SH-SY5Y (cell line): ENCODE measurements around the gene VPS4A.

Experiments
- GATA2 ChIP-seq: IDR thresholded peaks from 2 replicates; pipeline ENCODE4 v1.6.1; 2011; ENCODE audit warnings: mild to moderate bottlenecking, low read depth, low read length
- GATA3 ChIP-seq: IDR thresholded peaks from 2 replicates; pipeline ENCODE4 v1.6.1; 2011; ENCODE audit warnings: low read depth, mild to moderate bottlenecking, low read length, moderate library complexity

The VPS4A gene

DNA sequence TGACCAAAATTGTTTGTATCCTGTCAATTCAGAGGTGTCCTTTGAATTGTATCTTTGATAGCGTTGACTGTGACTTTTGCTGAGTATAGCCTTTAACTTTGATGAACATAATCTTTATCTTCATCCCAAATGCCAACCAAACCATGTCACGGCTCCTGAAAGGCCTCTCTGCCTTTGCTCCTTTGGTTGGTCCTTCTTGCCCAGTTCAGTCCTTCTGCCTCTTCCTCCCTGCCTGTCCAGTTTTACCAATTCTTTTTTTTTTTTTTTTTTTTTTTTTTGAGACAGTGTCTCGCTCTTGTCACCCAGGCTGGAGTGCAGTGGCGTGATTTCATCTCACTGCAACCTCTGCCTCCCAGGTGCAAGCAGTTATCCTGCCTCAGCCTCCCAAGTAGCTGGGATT is 12.9 kb upstream of the VPS4A start:
- TF ChIP-seq GATA2: no peak
- TF ChIP-seq GATA3: no peak

DNA sequence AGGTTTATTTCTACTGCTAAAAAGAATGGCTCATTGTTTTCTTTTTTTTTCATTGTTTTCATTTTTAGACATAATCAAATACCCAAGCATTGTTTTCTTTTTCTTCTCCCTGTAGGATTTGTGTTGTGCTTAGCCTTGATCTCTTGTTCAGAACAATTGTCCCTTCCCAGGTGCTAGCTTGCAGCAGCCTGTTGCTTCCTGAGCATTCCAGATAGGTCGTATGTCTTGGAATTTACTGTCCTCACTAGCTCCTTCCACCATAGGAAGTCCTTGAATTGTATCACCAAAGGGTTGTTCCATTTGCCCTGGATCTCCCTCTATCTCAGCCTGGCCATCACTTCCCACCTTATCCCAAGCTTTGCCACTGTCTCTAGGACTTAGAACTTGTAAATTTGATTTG is 10.0 kb upstream of the VPS4A start:
- TF ChIP-seq GATA3 (no peak), GATA2 (no peak)

DNA sequence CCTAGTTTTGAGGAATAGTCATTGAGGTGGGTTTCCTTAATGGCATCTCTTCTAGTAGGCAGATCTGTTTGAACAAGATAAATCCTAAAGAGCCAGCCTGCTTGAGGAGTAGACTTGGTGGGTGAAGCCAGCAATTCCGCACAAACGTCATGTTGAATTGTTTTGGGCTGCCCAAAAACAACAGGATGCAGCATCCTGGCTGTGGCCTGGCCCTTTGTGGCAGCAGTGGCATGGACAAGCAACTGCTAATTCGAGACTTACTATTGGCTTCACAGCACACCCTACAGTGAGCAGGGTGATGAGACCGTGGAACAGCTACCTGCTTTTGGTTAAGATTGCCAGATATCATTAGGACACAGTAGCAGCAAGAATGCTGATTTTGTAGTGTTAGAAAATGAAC is 9.3 kb upstream of the VPS4A start:
- TF ChIP-seq GATA2 (no peak), GATA3 (no peak)

DNA sequence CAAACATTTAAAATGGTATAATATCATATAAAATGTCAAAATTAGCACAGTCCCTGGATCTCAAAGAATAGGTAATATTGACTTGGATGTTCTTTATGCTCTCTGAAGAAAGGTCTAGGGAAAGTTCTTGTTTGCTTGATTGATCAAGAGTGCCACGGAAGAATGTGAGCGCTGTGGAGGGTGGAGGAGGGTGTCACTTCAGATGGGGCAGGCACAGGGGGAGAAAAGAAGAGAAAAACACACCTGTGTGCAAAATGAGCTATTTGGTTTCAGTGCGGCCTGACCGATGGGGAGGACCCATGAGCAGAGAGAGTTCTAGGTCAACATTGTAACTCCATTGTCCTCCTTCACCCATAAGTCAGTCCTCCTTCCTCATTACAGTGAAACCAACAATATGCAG is 8.8 kb upstream of the VPS4A start:
- no peak for TF ChIP-seq GATA3
- no peak for TF ChIP-seq GATA2

DNA sequence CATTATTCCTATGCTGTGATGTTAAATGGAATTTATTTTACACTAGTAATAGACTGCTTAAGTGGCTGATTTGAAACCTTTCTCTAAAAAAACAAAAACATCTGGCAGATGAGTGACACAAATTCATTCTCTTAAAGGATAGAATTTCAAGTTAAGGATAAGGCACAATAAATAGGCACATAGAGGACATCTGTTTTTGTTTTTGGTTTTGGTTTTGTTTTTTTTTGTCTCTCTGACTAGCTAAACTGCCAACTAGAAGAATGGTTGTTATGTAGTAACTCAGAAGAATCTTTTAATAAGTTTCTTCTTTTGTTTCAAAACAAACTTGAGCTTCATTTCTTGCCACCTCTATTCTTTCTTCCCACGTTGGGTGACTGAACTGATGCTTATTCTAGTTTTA is 5.1 kb upstream of the VPS4A start:
- TF ChIP-seq GATA2 (no peak), GATA3 (no peak)

DNA sequence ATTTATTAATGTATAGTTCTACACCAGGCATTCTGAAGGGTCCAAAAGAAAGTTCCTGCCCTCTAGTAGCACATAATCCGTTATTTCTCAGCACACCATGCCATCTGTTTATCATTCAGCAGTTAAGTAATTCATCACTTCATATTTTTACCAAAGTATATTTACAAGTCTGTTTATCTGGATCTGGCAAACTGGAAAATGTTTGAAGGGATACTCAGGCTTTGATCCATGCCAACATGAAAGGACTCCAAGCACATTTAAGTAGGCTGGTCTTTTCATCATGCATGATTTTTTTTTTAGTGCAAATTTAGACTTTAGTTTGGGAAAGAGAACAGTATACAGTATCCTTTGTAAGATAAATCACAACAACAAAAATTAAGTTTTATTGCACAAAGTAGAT is 4.1 kb upstream of the VPS4A start:
- TF ChIP-seq GATA2 (no peak), GATA3 (no peak)

DNA sequence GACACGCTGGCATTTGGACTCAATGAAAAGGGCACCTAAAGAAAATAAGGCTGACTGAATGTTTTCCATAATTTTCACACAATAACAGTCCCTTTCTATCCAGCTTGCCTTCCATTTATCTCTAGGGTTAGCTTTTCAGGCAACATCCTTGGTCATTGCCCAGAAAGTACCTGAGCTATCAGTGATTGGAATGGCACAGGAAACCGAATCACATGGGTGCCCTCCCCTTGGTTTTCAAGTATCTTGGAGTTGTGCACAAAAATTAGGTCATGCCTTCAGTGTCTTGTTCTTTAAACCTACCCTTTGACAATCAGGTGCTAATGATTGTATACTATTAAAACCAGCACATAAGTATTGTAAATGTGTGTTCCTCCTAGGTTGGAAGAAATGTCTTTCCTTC is 3.3 kb upstream of the VPS4A start:
- TF ChIP-seq GATA2 (no peak), GATA3 (no peak)

DNA sequence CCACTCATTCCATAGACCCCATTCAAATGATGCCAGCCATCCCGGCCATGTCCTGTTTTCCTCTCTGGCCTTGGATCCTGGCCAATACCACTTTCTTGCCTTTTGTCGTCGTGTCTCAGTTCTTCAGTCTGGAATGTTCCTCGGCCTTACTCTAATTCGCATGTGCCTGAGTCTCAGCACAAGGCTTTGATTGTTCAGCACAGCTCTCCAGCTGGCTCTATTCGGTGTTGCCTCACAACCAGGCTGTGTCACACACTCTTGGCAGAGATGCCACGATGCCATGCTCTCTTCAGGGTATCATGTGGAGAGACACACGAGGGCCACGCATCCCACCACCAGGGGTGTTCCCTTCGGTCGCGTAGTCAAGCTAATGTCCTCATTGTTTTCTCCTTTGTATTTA is 1.8 kb upstream of the VPS4A start:
- TF ChIP-seq GATA2: no peak
- TF ChIP-seq GATA3: no peak

DNA sequence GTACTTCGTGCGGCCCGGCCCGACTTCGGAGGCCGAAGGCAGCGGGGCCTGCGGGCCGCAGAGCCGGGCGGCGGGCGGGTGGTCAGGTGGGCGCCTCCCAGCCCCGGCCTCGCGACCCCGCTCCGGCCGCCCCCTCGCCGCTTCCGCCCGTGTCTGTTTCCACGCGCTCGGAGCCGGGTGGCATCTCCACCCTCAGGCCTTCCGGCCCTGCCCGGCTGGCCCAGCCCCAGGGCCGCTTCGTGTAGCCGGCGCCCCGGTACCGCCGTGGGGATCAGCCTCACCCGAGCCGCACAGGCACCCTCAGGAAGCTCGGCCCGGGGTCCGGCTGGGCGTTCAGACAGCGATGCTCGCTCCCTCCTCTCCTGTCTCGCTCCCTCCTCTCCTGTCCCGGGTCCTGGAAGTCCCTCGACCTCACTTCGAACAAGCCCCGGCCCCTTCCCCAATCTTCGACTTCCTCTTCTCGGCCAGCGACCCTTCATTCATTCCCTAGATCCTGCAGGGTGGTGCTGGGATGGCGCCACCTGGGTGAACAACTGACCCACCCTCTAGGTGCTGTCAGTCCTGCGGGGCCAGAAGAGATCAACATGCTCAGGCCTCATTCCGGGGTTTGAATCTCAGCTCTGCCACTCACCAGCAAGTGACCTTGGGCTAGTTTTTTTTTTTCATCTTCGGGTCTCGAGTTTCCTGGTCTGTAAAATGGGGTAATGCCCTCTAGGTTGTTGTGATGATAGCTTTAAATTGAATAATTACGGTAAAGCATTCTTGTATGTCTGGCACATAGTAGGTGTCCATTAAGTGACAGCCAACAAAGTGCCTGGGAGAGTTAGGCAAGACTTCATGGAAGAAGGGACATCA is 610 bp downstream of the VPS4A start:
- TF ChIP-seq GATA2 (no peak), GATA3 (no peak)

DNA sequence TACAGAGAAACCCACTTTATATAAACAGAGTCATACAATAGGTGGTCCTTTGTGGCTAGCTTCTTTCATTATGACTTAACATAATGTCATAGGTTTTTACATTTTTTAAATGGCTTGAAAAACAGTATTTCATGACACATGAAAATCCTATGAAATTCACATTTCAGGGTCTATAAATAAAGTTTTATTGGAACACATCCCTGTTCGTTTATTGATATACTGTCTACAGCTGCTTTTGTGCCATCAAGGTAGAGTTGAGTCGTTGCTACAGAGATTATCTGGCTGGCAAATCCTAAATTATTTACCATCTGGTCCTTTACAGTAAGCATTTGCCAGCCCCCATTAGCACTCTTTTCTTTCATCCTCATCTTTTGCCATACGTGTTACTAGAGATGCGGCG is 2.3 kb downstream of the VPS4A start:
- TF ChIP-seq GATA3 (no peak), GATA2 (no peak)

DNA sequence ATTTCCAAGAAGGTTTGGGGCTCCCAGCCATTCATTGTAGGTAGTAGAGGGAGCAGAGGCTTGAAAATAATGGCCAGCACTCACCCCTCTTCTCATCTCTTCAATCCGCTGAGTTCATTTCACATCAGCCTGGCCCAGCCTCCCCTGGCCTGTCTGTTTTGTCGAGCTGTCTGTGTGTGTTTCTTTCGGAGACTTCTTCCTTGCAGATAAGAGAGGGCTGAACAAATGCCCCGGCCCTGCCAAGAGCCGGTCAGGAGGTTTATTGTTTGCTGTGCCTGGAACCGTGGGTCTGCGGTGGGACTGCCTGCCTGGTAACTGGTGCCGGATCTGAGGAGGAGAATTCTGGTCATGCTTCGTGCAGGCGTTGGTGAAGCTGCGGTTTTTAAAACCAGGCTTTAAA is 3.4 kb downstream of the VPS4A start:
- no peak for TF ChIP-seq GATA2
- no peak for TF ChIP-seq GATA3

DNA sequence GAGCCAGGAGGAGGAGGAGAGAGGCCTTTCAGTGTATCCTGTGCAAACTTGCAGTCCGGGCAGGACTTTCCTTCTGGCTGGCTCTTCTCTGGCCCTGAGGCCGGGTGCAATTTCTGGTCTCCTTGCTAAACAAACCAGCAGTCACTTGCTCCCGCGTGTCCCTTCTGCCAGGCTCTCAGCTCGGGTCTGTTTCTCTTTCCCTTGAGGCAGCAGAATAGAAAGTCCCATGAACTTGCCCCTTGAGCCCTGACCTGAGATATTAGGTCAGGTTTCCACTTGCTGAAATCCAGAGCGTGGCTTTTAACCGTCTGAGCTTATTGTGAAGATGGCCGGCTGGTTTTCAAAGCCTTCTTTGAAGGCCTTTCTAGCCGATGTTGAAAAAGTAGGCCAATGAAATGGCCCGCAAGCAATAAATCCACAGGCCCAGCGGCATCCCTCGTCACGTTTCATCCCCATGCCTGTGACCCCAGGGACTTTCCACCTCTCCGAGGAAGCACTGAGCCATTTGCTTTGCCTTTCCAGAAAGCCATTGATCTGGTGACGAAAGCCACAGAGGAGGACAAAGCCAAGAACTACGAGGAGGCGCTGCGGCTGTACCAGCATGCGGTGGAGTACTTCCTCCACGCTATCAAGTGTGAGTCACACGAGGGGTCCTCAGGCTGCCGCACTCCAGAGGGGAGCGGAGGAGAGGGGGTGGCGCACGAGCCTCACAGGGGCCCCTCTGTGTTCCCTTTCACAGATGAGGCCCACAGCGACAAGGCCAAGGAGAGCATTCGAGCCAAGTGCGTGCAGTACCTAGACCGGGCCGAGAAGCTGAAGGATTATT is 4.5 kb downstream of the VPS4A start:
- no peak for TF ChIP-seq GATA2
- no peak for TF ChIP-seq GATA3

DNA sequence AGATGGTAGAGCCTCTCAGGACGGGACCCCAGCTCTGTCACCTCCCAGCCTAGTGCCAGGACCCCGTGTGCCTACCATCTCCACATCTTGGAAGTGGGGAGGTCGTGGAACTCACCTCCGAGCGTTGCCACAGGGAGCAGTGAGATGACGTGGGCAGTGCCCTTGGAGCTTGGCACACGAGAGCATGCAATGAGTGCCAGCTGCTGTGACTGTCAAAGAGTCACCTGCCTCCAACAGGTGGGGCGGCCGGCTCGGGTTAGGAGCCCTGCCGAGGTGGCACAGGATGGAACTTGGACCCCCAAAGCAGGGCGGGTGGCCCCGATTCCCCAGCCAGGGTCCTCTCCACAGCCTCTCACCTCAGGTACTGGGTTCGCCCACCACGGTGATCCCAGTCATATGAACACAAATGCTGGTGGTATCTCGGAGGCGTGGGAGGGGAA is 5.5 kb downstream of the VPS4A start:
- no peak for TF ChIP-seq GATA3
- TF ChIP-seq GATA2: no peak

DNA sequence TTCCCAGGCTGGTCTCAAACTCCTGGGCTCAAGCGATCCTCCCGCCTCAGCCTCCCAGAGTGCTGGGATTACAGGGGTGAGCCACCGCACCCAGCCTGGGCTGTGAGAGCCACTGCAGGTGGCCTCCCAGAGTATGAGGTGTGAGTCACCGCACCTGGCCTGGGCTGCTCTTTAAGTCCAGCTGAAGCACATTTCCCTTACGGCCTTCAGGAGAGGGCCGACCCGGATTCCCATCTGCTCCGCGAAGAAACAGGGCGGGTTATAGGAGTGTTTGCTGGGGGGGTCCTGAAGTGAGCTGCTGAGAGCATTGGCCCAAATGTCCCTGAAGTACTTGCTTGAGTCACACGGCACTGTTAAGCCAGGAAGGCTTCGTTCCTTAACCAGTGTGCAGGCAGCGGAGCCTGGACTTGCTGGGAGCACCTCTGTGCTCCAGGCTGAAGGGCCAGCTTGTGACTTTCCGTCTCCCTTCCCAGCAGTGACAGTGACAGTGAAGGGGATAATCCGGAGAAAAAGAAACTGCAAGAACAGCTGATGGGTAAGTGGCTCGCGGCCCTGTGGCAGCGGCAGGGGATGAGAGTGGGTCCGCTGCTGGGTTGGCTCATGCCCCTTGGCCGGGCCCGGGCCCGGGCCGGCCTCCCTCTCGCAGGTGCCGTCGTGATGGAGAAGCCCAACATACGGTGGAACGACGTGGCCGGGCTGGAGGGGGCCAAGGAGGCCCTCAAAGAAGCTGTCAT is 7.2 kb downstream of the VPS4A start:
- TF ChIP-seq GATA2: no peak
- no peak for TF ChIP-seq GATA3
